Activated effector memory CD4-positive, alpha-beta T cell treated with anti-CD3 and anti-CD28 coated beads, Interleukin-2, amount 50 U/mL, for 16 hours (primary cell): ENCODE results near the gene APBB2.

Experiments used
- DNase-seq: peaks from one replicate; pipeline ENCODE4 v3.0.0-alpha.2; 2020

Gene APBB2

DNA sequence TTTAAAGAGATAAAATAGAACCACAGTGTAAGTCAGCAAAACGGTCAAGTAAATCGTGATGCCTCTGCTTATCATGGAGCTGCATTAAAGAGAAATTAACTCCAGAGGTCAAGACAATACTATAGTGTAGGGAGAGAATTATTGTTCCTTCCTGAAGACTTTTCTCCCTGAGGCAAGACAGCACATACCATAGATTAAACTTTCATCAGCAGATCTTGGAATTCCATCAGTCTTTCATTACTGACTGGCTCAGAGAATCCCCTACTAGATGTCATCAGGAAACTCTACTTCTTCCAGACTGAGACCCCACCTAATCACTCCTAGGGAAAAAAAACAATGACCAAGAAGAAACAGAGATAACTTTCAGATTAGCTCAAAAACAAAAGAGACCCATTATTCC, 333.2 kb downstream of the APBB2 start:
- no peak for DNase-seq

DNA sequence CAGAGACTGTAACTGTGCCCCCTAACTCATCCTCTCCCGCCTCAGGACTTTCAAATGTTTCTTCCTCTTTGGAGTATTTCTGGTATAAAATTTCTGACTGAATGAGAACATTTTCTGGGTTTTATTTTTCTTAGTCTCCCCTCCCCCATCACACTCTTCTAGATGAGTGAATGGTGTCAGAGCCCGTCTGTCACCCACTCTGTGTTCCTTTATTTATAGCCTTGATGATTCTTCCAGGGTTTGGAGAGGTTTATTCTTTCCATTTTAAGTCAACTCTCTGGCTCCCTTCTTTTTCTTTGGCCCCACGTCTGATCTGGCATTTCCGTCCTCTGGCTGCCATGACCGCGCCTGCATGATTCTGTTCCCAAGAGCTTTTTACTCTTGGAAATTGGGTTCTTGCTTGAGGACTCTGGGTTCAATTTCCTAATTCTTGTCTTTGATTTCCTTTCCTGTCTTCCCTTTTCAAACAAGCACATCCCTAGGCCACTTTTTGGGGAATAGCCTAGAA, 335.7 kb downstream of the APBB2 start:
- DNase-seq, result no peak

DNA sequence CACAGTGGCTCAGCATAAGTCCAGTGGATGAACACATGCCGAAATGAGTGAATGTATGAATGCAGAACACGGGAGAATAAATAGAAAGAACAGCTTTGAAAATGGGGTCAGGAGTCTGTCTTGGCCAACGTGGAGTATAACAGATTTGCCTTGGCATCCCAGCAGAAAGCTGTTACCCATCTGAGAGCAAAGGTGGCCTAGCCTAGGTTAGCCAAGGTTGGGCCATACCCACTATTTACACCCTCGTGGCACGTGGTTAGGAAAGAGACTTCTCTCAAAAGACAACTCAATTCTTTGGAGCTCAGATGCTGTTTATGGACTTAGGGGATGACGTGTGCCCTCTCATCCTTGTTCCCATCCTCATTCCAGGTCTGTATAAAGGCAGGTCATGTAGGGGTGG, 337.3 kb downstream of the APBB2 start:
- DNase-seq, result no peak

DNA sequence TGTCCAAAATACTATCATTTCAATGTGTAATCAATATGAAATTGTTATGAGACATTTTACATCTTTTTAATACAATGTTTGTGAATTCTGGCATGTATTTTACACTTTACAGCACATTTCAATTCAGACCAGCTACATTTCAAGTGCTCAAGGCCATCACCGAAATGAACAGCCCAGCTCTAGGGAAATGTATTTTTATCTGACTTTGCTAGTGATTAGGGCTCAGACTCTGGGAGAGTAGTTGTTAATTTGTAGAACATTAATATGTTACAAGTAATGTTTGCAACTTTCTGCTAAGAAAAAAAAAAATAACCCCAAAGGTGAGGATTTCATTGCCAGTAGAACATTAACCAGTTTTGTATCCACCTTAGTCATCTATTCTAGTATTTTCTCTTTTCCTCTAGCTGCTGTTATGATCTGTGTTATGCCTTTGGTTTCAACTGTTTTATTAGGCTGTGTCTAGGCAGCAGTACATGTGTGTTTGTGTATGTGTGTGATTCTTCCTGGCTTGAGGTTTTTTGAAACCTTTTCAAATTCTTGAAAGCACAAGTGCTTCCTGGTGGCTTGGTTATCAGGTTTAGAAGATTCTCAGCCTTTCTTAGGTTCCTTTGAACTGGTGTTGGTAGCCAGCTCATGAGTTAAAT, 338.7 kb downstream of the APBB2 start:
- DNase-seq, result no peak

DNA sequence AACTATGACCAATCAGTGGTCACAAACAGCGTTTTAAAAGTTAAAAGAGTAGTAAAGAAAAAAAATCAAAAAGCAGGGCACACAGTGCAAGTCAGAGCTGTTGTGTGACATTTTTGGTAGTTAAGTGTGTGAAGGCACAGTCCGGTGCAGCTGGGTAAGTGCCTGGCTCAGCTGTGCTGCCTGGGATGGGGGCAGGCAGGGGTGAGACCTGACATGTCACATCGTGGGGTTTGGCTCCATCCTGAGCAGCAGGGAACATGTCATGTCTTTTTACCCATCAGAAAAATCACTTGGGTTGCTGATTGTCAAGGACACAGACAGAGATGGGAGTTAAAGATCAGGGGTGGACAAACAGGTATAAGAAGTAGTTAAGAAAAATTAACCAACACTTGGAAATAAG, 339.4 kb downstream of the APBB2 start:
- no peak for DNase-seq

DNA sequence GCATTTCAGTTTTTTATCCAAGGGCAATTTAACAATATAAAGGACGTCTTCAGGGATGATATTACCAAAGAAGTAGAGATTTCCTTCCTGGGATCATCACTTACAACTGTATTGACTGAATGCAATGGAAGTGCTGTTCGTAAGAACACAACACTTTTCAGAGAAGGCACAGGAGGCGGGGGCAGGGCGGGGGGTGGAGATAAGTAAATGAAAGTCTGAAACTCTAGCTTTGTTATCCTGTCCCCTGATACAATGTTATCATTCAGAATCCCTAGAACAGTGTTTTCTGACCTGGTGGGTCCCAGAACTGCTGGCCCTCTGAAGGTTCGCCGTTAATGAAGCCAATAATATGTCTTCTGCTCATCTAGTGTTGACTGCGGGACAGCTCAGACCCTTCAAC, 340.0 kb downstream of the APBB2 start:
- DNase-seq, result no peak

DNA sequence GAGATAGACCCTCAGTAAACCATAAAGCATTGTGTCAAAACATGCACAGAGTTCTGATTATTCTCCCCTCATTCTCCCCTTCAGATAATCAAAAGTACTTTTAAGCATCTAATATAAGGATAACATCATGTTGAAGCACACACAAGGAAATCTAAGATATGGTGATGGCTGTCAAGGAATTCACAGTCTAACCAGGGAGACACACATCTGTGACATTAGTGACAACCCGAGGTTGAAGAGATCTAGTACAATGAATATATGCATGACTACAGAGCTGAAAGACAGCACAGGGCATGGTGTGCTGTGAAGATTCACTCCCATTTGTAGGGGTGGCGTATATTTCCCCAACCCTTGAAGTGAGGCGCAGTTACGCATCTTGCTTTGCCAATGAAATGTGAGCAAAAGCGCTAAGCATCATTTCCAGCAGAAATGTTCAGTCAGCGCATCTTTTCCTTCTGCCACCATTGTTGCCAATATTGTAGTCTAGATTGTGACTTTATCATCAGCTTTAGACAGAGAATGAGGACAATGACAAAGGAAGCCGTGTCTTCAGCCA, 342.6 kb downstream of the APBB2 start:
- no peak for DNase-seq

DNA sequence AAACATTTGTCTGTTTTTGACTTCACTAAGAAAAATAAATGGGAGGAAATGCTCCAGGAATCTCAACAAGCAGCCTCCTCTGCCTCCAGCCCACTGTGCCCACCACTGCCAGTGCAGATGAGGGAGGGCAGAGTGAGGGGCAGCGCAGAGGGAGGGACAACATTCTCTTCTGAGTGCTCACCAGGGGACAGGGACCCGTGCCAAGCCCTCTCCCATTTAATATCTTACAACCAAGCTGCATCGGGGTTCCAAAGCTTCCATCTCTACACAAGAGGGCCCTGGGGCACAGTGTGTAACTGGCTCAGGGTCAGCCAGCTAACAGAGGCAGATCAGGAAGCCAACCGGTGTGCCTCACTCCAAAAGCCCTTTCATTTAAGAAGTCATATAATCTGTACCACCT, 344.2 kb downstream of the APBB2 start:
- no peak for DNase-seq

DNA sequence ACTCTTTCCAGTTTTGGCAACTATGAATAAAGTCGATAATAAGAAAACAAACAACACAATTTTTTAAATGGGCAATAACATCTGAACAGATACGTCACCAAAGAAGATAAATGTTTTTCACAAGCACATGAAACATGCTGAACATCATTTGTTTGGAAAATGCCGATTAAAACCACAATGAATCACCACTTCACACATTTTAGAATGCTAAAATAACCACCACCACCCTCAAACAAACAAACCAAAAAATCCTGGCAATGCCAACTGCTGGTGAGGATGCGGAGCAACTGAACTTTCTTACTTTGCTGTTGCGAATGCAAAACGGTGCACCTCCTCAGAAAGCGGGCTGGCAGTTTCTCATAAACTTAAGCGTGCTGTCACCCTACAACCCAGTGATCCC, 348.6 kb downstream of the APBB2 start:
- no peak for DNase-seq

DNA sequence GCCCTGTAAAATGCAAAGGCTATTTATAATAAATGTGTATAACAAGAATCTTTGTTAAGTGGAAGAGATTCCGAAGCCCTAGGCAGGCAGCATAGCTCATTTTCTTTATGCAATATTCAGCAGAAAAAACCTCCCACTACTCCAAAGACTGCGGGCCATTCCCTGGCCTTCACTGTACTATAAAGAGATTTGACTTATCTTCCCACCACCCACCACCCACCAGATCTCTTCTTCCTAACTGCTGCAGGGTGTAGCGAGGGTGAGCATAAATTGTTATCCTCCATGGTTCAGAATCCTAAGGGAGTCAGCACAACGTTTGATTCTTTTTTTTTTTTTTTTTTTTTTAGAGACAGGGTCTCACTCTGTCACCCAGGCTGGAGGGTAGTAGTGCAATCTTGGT, 349.8 kb downstream of the APBB2 start:
- DNase-seq, result no peak

DNA sequence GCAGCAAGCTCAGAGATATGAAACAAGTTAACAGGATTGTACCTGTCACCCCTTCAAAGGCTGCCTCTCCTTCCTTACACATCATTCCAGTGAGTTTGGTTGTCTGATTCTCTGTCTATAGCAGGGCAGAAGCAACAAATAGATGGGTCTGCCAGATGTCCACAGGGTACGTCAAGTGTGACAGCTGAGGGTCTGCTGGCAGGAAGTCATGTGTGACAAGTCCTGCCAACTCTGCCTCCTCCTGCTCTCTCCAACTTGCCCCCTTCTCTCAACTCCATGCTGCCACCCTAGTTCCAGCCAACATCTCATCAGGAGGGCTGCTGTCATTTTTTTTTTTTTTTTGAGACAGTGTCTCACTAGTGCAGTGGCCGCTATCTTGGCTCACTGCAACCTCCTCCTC, 355.4 kb downstream of the APBB2 start:
- no peak for DNase-seq

DNA sequence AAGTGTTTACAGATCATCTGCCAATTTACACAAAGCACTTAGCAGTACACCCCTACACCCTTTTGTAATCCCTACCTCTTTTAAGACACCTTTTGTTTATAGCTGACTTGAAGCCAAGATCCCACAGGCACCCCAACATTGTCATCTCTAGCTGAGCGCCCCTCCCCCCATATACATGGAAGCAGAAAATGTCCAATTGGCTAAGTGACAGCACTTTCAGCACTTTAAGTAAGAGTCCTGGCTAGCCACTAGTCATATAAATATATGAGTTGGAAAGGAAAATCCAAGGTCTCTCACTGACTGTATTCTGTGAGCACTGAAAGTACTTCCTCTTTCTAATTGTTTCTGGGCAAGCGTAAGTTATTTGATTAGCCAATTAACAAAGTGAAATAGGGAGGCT, 356.4 kb downstream of the APBB2 start:
- no peak for DNase-seq

DNA sequence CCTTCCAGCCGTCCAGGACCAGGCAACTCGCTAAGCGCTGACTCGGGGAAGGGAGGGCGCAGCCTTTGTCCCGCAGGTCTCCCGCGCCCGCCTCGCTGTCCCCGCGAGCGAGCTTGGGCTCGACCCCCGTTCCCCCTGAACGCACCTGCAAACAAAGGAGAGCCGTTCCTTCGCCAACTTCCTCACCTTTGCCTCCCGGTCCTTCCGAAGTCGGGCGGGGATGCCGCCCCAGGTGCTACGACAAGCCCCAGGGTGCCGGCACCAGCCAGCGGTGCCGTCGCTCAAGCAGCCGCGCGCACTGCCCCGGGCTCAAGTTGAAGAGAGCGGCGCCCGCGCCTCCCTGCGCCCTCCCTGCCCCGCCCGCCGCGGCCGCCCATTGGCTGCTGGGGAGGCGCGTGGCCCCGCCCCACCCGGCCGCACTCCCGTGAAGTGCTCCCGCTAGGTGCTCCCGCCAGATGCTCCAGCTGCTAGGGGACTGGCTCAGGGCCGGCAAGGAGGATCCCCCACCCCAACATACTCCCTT, 357.4 kb downstream of the APBB2 start:
- peak; percentile 78 for DNase-seq

DNA sequence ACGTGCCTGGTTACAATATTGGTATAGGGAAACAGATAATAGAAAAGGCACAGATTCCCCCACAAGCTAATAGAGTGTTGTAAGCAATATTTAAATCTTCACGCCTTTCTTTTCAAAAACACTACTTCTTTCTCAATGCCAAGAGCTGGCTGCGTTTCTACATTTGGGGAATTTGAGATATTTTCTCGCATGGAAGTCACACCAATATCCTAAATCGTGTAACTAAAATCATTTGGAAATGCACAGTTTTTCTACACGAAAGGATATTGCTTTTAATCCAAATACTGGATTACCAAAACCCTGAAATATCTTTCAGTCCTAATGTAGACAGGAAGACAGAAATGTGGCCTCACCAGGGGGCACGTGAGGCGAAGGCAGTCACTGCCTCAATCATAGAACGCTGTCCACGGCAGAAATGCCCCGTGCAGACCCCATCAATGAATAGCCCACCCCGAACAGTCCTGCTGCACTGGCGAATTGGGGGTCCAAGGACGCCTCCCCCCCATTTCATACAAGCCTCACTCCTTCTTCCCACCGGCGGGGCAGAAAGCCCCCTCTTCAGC, 358.0 kb downstream of the APBB2 start:
- DNase-seq, result no peak

DNA sequence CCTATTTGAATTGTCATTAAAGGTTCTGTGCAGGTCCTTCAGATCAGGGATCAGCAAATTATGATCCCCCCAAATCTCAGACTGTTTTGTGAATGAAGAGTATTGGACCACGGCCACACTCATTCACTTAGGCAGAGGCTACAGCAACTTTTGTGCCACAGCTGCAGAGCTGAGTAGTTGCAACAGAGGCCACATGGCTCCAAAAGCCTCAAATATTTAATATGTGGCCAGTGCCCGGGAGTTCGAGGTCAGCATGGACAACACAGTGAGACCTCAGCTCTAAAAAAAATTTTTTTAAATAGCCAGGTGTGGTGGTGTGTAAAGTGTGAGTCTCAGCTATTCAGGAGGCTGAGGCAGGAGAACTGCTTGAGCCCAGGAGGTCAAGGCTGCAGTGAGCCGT, 363.8 kb downstream of the APBB2 start:
- DNase-seq, result no peak

DNA sequence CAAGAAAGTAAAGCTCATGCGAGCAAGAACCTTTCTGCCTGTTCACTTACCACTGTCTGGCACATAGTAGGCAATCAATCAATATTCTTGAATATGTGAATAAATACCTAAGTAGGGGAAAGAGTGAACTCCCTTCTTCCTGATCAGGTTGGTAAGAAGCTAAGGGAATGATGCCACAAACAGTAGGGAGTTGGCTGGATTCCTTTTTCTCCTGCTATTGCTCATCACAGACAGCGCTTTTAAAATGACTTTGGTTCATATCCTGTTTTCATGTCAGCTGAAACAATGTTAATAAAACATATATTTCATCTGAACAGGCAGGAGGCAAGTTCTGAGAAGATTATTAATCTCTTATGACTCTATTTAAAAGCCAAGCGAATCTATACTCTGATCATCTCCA, 365.4 kb downstream of the APBB2 start:
- no peak for DNase-seq

DNA sequence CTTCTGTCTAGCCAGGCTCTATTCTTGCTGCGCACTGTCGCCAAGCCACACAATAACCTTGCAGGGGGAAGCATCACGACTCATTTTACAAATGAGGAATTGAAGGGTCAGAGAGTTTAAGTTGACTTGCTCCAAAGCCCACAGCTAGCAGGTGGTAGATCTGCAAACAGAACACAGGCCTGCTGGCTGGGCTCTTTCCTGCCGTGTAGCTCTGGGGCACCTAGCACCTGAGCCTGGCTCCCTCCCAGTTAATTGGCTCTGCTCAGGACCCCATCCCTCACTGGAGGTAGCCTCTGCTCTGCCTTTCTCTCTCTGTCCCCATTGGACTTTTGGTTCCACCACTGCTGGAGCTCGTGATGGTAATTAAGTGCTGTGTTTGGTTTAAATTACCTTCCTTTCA, 366.1 kb downstream of the APBB2 start:
- no peak for DNase-seq

DNA sequence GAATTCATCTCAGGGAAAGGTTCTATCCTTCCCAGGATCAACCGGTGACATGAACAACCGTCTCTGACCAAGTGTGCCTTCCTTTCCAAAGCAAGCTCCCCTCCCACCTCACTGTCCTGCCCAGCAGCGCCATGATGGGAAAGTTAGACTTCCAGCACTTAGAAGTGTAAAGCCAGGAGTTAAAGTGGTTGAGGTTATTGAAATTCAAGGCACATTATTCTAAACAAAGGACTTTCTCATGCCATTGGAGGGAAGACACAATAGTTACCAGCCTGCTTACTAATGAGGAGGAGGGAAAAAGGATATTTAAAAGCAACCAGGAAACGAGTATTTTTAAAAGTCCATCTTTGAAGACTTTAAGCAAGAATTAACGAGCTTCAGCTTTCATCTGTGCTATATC, 367.8 kb downstream of the APBB2 start:
- DNase-seq, result no peak

DNA sequence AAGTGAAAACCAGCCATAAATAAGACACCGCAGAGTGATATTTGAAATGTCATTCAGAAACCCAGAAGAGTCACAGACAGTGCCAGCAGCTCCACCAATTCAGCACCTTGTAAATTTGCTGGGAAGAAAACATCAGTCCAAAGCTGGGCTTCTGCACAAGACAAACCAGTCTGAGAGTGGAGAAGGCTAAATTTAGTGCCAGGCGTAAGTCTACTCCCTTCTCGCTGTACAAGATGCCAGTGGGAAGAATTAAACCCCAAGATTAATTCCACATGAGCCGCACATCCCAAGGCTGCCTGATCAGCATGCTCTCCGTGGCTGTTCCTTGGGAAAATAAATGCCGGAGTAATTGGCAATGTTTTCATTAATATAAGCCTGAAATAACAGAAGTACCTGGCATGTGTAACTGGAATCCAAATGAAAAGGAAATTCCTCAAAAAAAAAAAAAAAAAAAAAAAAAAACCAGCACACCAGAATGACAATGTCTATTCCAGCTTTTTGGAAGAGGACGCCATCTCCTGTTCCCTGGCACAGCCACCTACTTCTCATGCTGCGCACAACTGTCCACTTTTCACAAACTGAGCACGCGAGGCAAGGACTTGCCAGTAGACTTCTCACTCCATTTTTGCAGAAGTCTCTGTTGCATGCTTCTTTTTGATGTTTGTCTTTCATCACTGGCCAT, 369.0 kb downstream of the APBB2 start:
- no peak for DNase-seq

DNA sequence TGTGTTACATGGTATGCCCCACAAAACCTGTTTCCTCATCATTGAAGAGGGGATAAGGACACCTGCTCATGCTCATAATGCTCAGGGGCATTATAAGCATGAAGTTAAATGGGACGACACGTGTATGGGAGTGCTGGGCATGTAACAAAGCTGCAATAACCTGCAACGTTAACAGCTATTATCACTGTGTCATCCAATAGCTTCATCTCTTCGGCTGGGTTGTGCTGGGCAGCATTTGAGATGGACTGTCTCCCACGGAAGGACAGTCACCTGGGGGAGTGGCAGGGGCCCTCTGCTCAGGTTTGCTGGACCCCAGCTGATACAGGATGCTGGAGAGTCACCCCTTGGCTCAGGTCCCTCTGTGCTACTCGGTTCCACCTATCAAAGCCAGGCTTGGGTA, 370.1 kb downstream of the APBB2 start:
- peak; percentile 8 for DNase-seq

DNA sequence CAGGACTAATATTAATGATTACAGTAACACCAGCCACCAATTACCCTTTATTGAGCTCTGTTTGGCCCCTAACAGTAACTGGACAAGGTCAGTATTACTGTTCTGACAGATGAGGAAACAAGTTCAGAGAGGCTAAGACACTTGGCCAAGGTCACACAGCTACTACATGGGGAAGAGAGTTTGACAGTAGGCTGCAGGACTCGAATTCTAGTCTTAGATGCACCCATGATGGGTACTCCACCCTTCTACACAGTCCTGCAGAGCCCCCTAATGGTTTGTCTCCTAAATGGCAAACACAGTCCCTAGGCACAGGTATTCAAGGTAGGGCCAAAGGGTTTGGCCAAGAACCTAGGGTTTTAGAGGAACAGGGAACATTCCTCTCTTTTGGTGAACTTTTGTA, 370.6 kb downstream of the APBB2 start:
- peak; percentile 62 for DNase-seq

DNA sequence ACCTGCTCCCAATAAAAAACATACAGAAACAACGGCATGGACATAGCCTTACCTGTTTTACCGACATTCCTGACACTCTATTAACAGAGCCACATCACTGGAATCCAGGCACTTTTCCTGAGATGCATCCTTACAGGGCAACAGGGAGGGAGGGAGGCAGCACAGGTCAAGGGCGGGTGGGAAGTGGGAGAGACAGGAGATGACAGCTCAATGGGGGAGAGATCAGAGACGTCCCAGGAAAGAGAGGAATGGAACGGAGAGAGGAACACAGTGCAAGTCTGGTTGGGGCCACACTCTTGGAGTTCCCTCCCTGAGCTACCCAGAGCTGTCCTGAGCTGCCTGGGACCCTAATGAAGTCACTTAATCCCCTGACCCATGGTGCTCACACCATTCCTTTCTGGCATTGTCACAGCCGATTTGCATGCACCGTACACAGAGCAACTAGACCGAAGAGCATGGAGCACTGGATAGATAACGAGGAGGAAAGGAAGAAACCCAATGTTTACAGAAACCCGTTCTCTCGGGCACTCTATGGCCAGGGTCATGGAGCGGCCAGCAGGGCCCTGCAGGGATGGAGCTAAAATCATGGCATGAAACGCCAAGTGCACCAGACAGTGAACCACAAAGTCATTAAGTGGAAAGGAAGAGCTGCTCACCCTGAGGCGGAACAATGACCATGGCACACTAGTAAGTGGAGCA, 371.5 kb downstream of the APBB2 start:
- DNase-seq, result peak; percentile 21

DNA sequence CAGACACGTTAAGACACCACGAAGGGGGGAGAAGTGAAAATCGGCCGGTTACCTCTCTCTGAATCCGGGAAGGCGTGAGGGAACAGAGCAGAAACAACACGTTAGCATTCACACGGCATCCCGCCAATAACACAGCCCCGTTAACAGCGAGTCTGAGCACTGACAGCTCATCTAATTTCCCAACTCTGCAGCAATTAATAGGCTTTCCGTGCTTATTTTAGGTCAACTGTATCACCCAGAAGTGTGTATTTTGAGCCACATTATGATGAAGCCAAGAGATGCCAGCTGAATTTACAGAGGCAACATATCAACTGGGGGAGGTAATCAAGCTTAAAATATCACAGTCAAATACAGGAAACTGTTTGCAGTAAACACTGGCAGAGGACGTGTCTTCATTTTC, 372.0 kb downstream of the APBB2 start:
- DNase-seq, result no peak
